ENCODE data around the gene ADGRA1.

DNA sequence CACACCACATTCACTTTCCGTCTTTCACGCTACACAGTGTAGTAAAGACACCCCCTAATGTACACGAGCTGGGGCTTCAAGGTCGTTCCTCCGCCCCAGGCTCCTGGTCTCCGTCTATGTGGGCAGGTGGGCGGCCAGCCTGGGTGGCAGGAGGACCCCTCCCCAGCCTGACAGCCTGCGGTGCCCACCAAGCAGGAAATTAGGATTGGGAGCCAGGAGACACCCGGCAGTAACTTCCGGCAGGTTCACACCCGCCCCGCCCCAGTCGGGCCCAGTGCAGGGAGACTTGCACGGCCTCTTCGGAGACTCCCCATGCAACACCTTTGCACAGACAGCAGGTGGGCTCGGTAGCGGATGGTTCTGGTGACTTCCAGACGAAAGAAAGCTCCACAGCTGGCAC is 27.7 kb upstream of the ADGRA1 start:
- TF ChIP-seq BHLHE40 (IDR thresholded peaks at IDR 0.05; ENCODE audit: borderline replicate concordance in 1 of 2, low read depth in 2 of 2, low read length in 1 of 2) (no peak), RAD21 (IDR thresholded peaks at IDR 0.05; ENCODE audit: insufficient read depth, low read depth, low read length) (no peak), ZNF274 (IDR thresholded peaks at IDR 0.05; ENCODE audit: insufficient read depth, insufficient read length) (no peak), MAX (IDR thresholded peaks at IDR 0.05; ENCODE audit: low read depth, low read length) (no peak), SMC3 (IDR thresholded peaks at IDR 0.05; ENCODE audit: borderline replicate concordance, low read length) (no peak), POLR2AphosphoS5 (IDR thresholded peaks at IDR 0.05; ENCODE audit: low read length) (no peak), HDAC2 (IDR thresholded peaks at IDR 0.05) (no peak), KDM1A (IDR thresholded peaks at IDR 0.05; ENCODE audit: borderline replicate concordance) (no peak), POLR2A (IDR thresholded peaks at IDR 0.05; ENCODE audit: low read depth, low read length) (no peak), CREM (IDR thresholded peaks at IDR 0.05; ENCODE audit: low read depth) (no peak), EZH2 (IDR thresholded peaks at IDR 0.05; ENCODE audit: borderline replicate concordance, control insufficient read depth, low read depth, low read length) (no peak)
- TF ChIP-seq, protein P1, sequence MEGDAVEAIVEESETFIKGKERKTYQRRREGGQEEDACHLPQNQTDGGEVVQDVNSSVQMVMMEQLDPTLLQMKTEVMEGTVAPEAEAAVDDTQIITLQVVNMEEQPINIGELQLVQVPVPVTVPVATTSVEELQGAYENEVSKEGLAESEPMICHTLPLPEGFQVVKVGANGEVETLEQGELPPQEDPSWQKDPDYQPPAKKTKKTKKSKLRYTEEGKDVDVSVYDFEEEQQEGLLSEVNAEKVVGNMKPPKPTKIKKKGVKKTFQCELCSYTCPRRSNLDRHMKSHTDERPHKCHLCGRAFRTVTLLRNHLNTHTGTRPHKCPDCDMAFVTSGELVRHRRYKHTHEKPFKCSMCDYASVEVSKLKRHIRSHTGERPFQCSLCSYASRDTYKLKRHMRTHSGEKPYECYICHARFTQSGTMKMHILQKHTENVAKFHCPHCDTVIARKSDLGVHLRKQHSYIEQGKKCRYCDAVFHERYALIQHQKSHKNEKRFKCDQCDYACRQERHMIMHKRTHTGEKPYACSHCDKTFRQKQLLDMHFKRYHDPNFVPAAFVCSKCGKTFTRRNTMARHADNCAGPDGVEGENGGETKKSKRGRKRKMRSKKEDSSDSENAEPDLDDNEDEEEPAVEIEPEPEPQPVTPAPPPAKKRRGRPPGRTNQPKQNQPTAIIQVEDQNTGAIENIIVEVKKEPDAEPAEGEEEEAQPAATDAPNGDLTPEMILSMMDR (IDR thresholded peaks at IDR 0.05 in 2 of 3, conservative IDR thresholded peaks at IDR 0.05 in 1 of 3; ENCODE audit: control insufficient read depth in 2 of 3, extremely low read depth in 1 of 3, insufficient read depth in 1 of 3, low read depth in 3 of 3, low read length in 3 of 3): no peak
- TF ChIP-seq, protein P2, sequence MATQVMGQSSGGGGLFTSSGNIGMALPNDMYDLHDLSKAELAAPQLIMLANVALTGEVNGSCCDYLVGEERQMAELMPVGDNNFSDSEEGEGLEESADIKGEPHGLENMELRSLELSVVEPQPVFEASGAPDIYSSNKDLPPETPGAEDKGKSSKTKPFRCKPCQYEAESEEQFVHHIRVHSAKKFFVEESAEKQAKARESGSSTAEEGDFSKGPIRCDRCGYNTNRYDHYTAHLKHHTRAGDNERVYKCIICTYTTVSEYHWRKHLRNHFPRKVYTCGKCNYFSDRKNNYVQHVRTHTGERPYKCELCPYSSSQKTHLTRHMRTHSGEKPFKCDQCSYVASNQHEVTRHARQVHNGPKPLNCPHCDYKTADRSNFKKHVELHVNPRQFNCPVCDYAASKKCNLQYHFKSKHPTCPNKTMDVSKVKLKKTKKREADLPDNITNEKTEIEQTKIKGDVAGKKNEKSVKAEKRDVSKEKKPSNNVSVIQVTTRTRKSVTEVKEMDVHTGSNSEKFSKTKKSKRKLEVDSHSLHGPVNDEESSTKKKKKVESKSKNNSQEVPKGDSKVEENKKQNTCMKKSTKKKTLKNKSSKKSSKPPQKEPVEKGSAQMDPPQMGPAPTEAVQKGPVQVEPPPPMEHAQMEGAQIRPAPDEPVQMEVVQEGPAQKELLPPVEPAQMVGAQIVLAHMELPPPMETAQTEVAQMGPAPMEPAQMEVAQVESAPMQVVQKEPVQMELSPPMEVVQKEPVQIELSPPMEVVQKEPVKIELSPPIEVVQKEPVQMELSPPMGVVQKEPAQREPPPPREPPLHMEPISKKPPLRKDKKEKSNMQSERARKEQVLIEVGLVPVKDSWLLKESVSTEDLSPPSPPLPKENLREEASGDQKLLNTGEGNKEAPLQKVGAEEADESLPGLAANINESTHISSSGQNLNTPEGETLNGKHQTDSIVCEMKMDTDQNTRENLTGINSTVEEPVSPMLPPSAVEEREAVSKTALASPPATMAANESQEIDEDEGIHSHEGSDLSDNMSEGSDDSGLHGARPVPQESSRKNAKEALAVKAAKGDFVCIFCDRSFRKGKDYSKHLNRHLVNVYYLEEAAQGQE (IDR thresholded peaks at IDR 0.05; ENCODE audit: low read depth, low read length): no peak
